Gastroesophageal sphincter (tissue), 3 donors: ENCODE measurements around the gene UFSP1.

Experiments
- CTCF ChIP-seq, 4 experiments: fragments of 200-600 bp in 2 of 4; fragments of 450-650 bp in 2 of 4; sonication (generic) in 1 of 4; IDR thresholded peaks; one replicate each; pipeline ENCODE4 v1.5.1; 2017 to 2019; ENCODE audit warnings: antibody characterized with exemption in 4 of 4, mild to moderate bottlenecking in 2 of 4, moderate library complexity in 2 of 4
- EP300 ChIP-seq: sonication (generic); formaldehyde crosslinking; IDR thresholded peaks from one replicate; pipeline ENCODE4 v1.6.1; 2017; ENCODE audit warnings: antibody characterized with exemption, mild to moderate bottlenecking
- POLR2A ChIP-seq, 2 donors: fragments of 450-650 bp; IDR thresholded peaks; one replicate each; pipeline ENCODE4 v1.6.1; 2017; ENCODE audit warnings: antibody characterized with exemption in 2 of 2, mild to moderate bottlenecking in 2 of 2, moderate library complexity in 1 of 2
- POLR2AphosphoS5 ChIP-seq: sonication (generic); formaldehyde crosslinking; IDR thresholded peaks from one replicate; pipeline ENCODE4 v1.6.1; 2017; ENCODE audit warnings: antibody characterized with exemption

- TF ChIP-seq CTCF (IDR thresholded peaks at IDR 0.05): no peak
- no peak for TF ChIP-seq EP300
- TF ChIP-seq POLR2A (IDR thresholded peaks at IDR 0.05): no peak
- TF ChIP-seq POLR2AphosphoS5: no peak
Measured at GRCh38 chr7:100840470-100841100, 48.9 kb downstream of the UFSP1 start.
